Stromal cell of bone marrow (primary cell): ENCODE measurements around the gene NOTCH3.
A peak's percentile ranks its signal among the peaks of the same experiment; 100 is the strongest.

Experiments used
- DNase-seq: peaks from one replicate; pipeline ENCODE4 v3.0.0-alpha.2; 2012; ENCODE audit warnings: low read depth

The NOTCH3 gene

DNA sequence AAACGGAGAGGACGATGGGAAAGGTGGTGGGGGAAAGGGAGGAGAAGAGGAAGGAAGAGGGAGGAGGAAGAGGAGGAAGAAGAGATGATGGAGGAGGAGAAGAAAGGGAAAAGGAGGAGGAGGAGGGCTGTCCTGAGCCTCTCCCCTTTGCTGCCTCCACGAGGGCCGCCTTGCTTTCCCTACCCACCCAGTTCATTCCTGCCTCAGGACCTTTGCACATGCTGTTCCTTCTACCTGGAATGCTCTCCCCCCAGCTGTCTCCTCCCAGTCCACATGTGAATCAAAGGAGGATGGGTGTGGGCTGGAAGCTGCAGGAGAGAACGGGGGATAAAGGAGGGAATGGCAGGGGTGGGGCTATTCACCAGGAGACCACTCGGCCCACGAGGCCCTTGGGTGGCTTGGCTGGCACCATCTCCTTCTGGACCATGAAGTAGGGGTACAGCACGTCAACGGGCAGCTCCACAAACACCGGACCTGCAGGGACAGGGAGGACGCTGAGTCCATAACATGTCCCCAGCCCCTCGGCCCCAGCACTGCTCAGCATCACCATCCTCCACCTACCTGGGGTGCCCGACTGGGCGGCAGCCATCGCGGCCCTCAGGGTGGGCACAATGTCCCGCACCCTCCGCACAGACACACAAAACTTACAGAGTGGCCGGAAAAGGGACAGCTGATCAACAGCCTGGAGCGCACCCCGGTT lies 78.3 kb downstream of the NOTCH3 start:
- DNase-seq = no peak

DNA sequence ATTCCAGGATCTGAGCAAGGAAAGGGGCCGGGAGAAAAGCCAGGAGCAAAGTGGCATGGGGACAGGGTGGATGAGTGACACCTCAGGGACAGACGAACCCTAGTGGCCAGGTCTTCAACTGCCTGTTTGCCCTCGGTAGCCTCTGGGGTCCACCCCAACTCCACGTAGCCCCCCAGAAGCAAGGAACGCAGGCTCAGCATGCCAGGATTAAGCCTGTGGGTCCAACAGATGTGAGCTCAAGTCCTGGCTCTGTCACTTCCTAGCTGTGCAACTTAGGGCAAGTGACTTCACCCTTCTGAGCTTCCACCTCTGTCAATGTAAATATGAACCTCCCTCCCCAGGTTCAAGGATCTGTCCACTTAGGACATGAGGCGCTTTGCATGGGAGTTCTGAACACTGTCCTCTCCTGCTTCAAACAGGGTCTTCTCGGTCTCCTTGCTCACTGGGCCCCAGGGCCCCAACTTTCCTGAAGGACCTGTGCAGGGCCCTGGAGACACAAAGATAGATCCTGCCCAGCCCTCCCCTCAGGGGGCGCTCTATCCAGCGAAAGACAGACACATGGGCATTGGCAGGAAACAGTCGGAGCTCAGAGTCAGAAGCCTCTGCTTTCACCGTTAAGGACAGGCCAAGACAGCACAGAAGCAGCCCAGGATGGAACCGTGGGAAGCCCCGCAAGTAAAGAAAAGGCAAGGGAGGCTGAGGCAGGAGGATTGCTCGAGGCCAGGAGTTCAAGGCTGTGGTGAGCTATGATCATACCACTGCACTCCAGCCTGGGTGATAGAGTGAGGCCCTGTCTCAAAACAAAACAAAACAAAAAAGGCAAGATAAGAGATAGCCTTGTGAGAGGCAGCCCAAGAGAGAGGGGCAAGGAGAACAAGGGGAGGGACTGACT lies 80.4 kb downstream of the NOTCH3 start:
- no peak for DNase-seq

DNA sequence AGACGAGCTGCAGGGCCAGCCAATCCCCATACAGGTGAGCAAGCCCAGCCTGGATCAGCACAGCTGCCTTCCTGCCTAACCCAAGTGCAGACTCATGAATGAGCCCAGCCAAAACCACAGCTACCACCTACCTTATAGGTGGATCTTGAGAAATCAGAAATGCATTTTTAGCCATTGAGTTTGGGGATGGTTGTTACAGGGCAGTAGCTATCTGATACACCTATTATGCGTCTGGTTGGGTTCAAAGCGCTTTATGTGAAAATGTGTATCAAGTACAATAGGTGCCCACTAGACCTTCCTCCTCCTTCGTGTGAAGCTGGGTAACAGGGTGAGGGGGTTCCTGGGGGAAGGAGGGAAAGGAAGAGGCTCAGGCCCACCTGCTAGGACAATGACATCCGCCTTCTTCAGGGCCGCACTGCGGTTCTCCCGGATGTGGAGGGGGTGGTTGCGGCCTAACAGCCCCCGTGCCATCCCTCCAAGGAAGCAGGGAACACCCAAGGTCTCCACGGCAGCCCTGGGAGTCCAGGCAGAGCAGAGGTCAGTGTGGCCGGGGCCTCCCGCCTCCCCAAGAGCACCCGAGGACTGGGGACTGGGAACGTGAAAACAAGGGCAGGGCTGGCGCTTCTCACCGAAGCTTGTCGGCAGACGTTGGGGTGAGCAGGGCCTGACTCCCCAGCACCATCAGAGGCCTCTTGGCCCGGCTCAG lies 81.9 kb downstream of the NOTCH3 start:
- DNase-seq = no peak

DNA sequence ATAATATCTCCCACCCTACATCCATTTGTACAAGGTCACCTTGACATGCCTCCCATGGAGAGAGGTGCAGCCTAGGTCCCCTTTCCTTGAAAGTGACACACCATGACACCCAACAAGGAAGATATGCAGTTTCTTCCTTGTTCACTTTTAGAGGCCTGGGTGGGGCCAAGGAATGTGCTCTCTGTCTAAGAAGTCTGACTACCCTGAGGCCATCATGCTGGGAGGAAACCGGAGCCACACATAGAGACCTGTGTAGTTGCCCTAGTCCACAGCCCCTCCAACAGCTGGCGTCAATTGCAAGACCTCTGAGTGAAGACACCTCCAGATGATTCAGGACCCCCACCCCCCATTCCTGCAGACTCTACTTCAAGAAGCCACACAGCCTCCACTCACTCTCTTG lies 82.5 kb downstream of the NOTCH3 start:
- no peak for DNase-seq

DNA sequence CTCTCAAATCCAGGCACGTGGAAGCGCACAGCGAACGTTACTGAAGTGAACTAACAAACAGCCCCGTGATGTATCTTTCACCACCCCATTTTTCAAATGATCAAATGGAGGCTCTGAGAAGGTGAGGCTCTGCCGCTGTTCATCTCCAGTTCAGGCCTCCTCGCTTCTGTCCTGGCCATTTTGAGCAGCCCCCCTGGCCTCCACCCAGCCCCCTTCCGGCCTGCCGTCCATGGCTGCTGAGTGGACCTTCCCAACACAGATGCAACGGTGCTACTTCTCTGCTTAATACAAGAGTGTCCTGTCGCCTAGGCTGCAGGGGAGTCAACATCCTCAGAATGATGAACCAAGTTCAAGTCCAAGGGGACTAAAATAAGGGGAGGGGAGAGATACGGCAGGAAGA lies 83.9 kb downstream of the NOTCH3 start:
- DNase-seq = no peak

DNA sequence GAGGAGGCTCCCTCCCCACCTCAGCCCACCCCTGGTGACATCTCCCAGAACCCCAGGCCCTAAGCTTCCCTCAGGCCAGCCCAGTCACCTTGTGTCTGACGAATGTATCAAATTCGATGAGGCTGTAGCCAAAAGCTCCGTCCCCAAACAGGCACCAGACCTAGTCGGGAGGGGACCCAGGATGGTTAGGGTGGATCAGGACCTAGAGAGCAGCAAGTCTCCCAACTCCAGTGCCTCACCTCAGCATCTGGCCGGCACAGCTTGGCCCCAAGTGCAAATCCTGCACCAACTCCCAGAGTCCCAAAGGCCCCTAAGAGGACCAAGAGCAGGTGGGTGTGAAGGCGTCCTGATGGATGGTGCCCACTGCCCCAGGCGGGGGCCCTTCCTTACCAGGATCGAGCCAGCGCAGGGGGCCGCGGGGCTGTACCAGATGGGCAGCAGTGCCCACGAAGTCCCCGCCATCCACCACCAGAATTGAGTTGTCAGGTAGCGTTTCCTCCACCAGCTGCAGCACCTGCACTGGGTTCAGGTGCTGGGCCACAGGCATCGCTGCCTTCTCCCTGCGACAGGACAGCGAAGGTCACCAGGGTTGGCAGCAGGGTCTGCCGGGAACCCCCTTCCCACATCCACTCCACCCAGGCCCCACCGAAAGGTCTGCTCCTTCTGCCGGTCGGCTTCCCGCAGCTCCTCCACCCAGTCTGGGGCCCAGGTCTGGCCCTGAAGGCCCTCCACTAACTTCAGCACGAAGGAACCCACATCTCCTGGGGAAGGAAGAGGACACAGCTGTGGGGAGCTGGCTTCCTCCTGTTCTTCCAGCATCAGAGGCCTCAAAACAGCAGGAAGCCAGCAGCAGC lies 84.8 kb downstream of the NOTCH3 start:
- no peak for DNase-seq

DNA sequence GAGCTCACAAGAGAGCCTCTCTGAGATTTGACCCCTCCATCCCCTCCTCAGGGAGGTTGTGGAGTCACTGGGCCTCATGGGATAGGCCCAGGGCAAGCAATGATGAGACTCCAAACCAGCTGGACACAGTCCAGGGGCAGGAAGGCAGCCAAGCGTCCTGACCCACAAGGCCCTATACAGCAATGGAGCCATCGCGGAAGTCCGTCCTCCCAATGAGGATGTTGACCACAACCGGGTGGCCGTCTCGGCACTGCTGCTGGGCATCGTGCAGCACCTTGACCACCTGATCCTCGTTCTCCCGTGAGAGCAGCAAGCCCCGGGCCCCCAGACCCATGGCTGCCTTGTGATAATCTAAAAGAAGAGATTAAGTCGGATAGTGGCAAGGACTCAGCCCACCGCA lies 85.7 kb downstream of the NOTCH3 start:
- DNase-seq = peak; percentile 49

DNA sequence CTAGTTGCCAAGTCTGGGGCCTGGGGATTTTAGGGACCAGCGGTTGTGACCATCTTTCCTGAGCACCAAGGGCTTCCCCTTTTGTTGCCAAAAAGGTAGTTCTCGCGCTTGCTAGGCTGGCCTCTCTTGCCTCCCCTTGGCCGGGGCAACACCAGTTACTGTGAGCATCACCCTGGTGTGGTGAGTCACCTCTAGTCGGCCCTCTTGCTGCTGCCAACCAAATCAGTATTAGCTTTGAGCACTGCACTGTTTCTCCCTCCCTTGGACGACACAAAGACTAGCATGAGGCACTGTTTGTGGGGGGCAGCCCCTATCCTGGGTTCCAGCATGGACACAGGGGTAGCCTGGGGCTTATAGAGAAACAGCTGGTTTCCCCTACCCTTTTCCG lies 86.6 kb downstream of the NOTCH3 start:
- peak; percentile 50 for DNase-seq

- no peak for DNase-seq
Measured at GRCh38 chr19:15113245-15114152, 87.3 kb downstream of the NOTCH3 start.

GRCh38 chr19:15112385-15112784 lies 88.4 kb downstream of the NOTCH3 start:
- DNase-seq = no peak

DNA sequence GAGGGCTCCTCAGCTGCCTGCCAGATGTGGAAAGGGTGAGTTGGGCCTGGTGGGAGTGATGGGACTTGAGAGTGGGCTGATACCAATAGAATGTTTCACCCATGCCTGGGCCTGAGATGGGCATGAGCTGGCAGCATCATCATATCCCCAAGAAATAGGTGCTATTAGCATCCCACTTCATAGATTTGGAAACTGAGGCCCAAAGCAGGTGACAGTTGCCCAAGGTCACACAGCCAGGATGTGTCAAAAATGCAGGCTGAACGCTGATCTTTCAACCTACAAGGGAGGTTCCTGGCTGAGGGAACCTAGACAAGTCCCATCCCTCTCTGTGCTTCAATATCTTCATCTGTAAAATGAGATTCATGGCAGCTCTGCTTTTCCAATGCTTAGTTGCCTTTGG lies 89.0 kb downstream of the NOTCH3 start:
- no peak for DNase-seq

DNA sequence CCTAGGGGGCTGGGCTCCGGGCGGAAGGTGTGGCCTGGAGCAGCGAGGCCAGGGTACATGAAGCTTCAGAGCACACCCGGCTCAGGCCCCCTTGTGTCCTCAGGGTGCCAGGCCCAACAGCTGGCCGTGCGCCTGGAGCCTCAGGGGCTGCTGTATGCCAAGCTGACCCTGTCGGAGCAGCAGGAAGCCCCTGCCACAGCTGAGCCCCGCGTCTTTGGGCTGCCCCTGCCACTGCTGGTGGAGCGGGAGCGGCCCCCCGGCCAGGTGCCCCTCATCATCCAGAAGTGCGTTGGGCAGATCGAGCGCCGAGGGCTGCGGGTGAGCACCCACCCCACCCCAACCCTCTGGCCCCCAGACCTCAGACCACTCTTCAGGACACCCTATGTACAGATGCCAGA lies 90.4 kb downstream of the NOTCH3 start:
- DNase-seq = no peak

- DNase-seq = no peak
Measured at GRCh38 chr19:15109768-15110417, 90.9 kb downstream of the NOTCH3 start.
